IMR-90 (cell line): ENCODE measurements around the gene CYSLTR2. TPM values are rescaled to one million over a fixed set of nuclear protein-coding genes. Genes with fewer than 3 reads are reported as not detected.

Source experiments
- ATAC-seq: fragments of 200-7000 bp; cut with Tn5 transposase; 2 replicates; pipeline ENCODE4 v1.9.1; 2020; ENCODE audit warnings: low read depth, mild to moderate bottlenecking, moderate library complexity
- BruUV-seq: library from RNA; stranded (reverse); fragments of 400-500 nt; replicated peaks from 2 replicates; lab custom pipeline; 2021; lab: Mats Ljungman, UMichigan
- CTCF ChIA-PET: fragments of 300-600 bp; formaldehyde crosslinking; extraction: SDS; loops from one replicate; lab custom pipeline; 2021; ENCODE audit warnings: antibody characterized with exemption; lab: Yijun Ruan, JAX
- POLR2A ChIA-PET: fragments of 300-600 bp; sonication (Branson Sonifier 250); formaldehyde crosslinking; loops from one replicate; lab custom pipeline; 2022; ENCODE audit warnings: antibody characterized with exemption; ENCODE audit not compliant: unreplicated experiment; lab: Charles Lee
- DNase-seq: peaks from one replicate; pipeline ENCODE4 v3.0.0; 2013
- H2AFZ ChIP-seq: replicated peaks from 2 replicates; pipeline ENCODE3; 2013; ENCODE audit warnings: low read length, mild to moderate bottlenecking; ENCODE audit not compliant: poor library complexity
- H2AK5ac ChIP-seq: 2 replicates; pipeline ENCODE4 v1.6.1; 2013; ENCODE audit warnings: low read depth, low read length, inconsistent platforms
- H2AK9ac ChIP-seq: replicated peaks from 2 replicates; pipeline ENCODE3; 2013; ENCODE audit warnings: mild to moderate bottlenecking, low read depth, low read length, moderate library complexity; ENCODE audit not compliant: poor library complexity
- H2BK120ac ChIP-seq: 2 replicates; pipeline ENCODE4 v1.6.1; 2013; ENCODE audit warnings: low read depth, low read length, inconsistent platforms
- H2BK15ac ChIP-seq: 3 replicates; pipeline ENCODE4 v1.6.1; 2013; ENCODE audit warnings: low read depth, low read length, inconsistent platforms
- H2BK20ac ChIP-seq: 2 replicates; pipeline ENCODE4 v1.6.1; 2013; ENCODE audit warnings: low read depth, mild to moderate bottlenecking, inconsistent platforms, low read length, moderate library complexity
- H2BK5ac ChIP-seq: 2 replicates; pipeline ENCODE4 v1.6.1; 2013; ENCODE audit warnings: mild to moderate bottlenecking, low read depth, low read length, inconsistent platforms; ENCODE audit not compliant: poor library complexity, severe bottlenecking
- H3K14ac ChIP-seq: replicated peaks from 2 replicates; pipeline ENCODE4 v1.6.1; 2013; ENCODE audit warnings: low read depth, low read length, inconsistent platforms
- H3K18ac ChIP-seq: 2 replicates; pipeline ENCODE4 v1.6.1; 2013; ENCODE audit warnings: low read depth, low read length, control low read depth
- H3K23ac ChIP-seq: 2 replicates; pipeline ENCODE4 v1.6.1; 2013; ENCODE audit warnings: low read depth, low read length, inconsistent platforms
- H3K27ac ChIP-seq: 2 replicates; pipeline ENCODE4 v1.5.1; 2013; ENCODE audit warnings: mild to moderate bottlenecking, control low read depth, low read length; ENCODE audit not compliant: insufficient read depth
- H3K27me3 ChIP-seq: 2 replicates; pipeline ENCODE4 v1.6.1; 2013; ENCODE audit warnings: low read length; ENCODE audit not compliant: control insufficient read depth, insufficient read depth
- H3K36me3 ChIP-seq: 2 replicates; pipeline ENCODE4 v1.6.1; 2013; ENCODE audit warnings: low read length, mixed read lengths; ENCODE audit not compliant: control insufficient read depth, insufficient read depth
- H3K4ac ChIP-seq: 2 replicates; pipeline ENCODE4 v1.6.1; 2013; ENCODE audit warnings: low read depth, low read length, inconsistent platforms
- H3K4me1 ChIP-seq: 2 replicates; pipeline ENCODE4 v1.6.1; 2013; ENCODE audit warnings: low read length, mixed read lengths; ENCODE audit not compliant: control insufficient read depth, insufficient read depth
- H3K4me2 ChIP-seq: 2 replicates; pipeline ENCODE4 v1.6.1; 2013; ENCODE audit warnings: low read depth, mild to moderate bottlenecking, control low read depth, low read length, moderate library complexity
- H3K4me3 ChIP-seq: 2 replicates; pipeline ENCODE4 v1.5.1; 2013; ENCODE audit warnings: low read depth, mild to moderate bottlenecking, control low read depth, low read length, moderate library complexity; ENCODE audit not compliant: insufficient read depth
- H3K56ac ChIP-seq: 2 replicates; pipeline ENCODE4 v1.6.1; 2013; ENCODE audit warnings: low read length, inconsistent platforms; ENCODE audit not compliant: insufficient read depth; ENCODE audit errors: extremely low read depth
- H3K79me1 ChIP-seq, 2 experiments: 2 replicates each; pipeline ENCODE4 v1.6.1; 2013; ENCODE audit warnings: low read length in 2 of 2, inconsistent platforms in 1 of 2, low read depth in 1 of 2
- H3K9ac ChIP-seq: 2 replicates; pipeline ENCODE4 v1.6.1; 2013; ENCODE audit warnings: low read depth, low read length, control low read depth
- H3K9me1 ChIP-seq: 2 replicates; pipeline ENCODE4 v1.6.1; 2013; ENCODE audit warnings: low read length, inconsistent platforms; ENCODE audit not compliant: insufficient read depth
- H3K9me3 ChIP-seq: 2 replicates; pipeline ENCODE4 v1.6.1; 2013; ENCODE audit warnings: low read length; ENCODE audit not compliant: control insufficient read depth, insufficient read depth
- H4K20me1 ChIP-seq: 2 replicates; pipeline ENCODE4 v1.6.1; 2013; ENCODE audit warnings: low read length, inconsistent platforms; ENCODE audit not compliant: insufficient read depth
- H4K5ac ChIP-seq: 2 replicates; pipeline ENCODE4 v1.6.1; 2013; ENCODE audit warnings: mild to moderate bottlenecking, low read depth, low read length, control low read depth
- H4K8ac ChIP-seq, 2 experiments: 2 replicates each; pipeline ENCODE4 v1.6.1; 2013; ENCODE audit warnings: low read depth in 2 of 2, low read length in 2 of 2, control low read depth in 1 of 2, inconsistent platforms in 1 of 2
- H4K91ac ChIP-seq: 2 replicates; pipeline ENCODE4 v1.6.1; 2013; ENCODE audit warnings: low read depth, low read length, inconsistent platforms; ENCODE audit not compliant: insufficient read depth
- BHLHE40 ChIP-seq: fragments of 150-350 bp; IDR thresholded peaks from 2 replicates; pipeline ENCODE4 v1.6.1; 2016; ENCODE audit warnings: mild to moderate bottlenecking, low read depth, low read length
- CHD1 ChIP-seq: IDR thresholded peaks from 2 replicates; pipeline ENCODE4 v1.6.1; 2012; ENCODE audit warnings: low read depth, low read length, improper control_type of control experiment
- CTCF ChIP-seq: conservative IDR thresholded peaks from 2 replicates; pipeline ENCODE4 v1.5.1; 2012; ENCODE audit warnings: mild to moderate bottlenecking, low read depth, low read length, improper control_type of control experiment
- MAZ ChIP-seq: IDR thresholded peaks from 2 replicates; pipeline ENCODE4 v1.6.1; 2012; ENCODE audit warnings: low read depth, mild to moderate bottlenecking, low read length, improper control_type of control experiment, moderate library complexity, borderline replicate concordance
- NFE2L2 ChIP-seq: fragments of 150-350 bp; IDR thresholded peaks from 2 replicates; pipeline ENCODE4 v1.6.1; 2016; ENCODE audit warnings: low read depth, mild to moderate bottlenecking, low read length
- RAD21 ChIP-seq: IDR thresholded peaks from 2 replicates; pipeline ENCODE4 v1.6.1; 2012; ENCODE audit warnings: low read length, improper control_type of control experiment
- RCOR1 ChIP-seq: IDR thresholded peaks from 2 replicates; pipeline ENCODE4 v1.6.1; 2012; ENCODE audit warnings: mild to moderate bottlenecking, low read length, improper control_type of control experiment; ENCODE audit not compliant: insufficient replicate concordance
- RFX5 ChIP-seq: IDR thresholded peaks from 2 replicates; pipeline ENCODE4 v1.8.0; 2012; ENCODE audit warnings: low read depth, mild to moderate bottlenecking, low read length, moderate library complexity
- SMC3 ChIP-seq: fragments of 150-350 bp; IDR thresholded peaks from 2 replicates; pipeline ENCODE4 v1.6.1; 2016; ENCODE audit warnings: low read depth, mild to moderate bottlenecking, antibody characterized with exemption, low read length, moderate library complexity
- WGBS, 2 experiments: methylation state at CpG; one replicate each; pipeline versions ENCODE4 v1.1.5 to v1.1.7; 2013; ENCODE audit warnings: missing lambda C conversion rate in 2 of 2; ENCODE audit not compliant: insufficient read length in 1 of 2; ENCODE audit errors: extremely low coverage in 2 of 2; 5-methylcytosine and 5-hydroxymethylcytosine counted together
- dilution Hi-C: fragments of 300-500 bp; cut with HindIII; formaldehyde crosslinking; loops from one replicate; pipeline ENCODE4 v1.14.3; 2018; ENCODE audit warnings: low sequenced_read_pairs; ENCODE audit not compliant: unreplicated experiment
- in situ Hi-C: fragments of 300-500 bp; cut with MboI; formaldehyde crosslinking; loops from 3 replicates; pipeline ENCODE4 v1.14.3; 2019; ENCODE audit warnings: low sequenced_read_pairs, inconsistent platforms, mixed read lengths
- intact Hi-C: fragments of 100-400 bp; cut with micrococcal nuclease; formaldehyde crosslinking; loops from 2 replicates; pipeline ENCODE4 v1.10.0; 2022
- polyA plus RNA-seq, 3 experiments: library from polyadenylated mRNA; depleted of rRNA; stranded (reverse); fragments of >200 nt; gene quantifications; 2 replicates each; pipeline ENCODE4 v1.2.3, GENCODE V29; 2012; ENCODE audit warnings: low replicate concordance in 1 of 3
- total RNA-seq: library from RNA; depleted of rRNA; stranded (reverse); fragments of >200 nt; gene quantifications from 2 replicates; pipeline ENCODE4 v1.2.3, GENCODE V29; 2012
- TF ChIP-seq, protein P1 (sequence below): fragments of 150-350 bp; IDR thresholded peaks from 2 replicates; pipeline ENCODE4 v1.6.1; 2016; ENCODE audit warnings: low read depth, mild to moderate bottlenecking, low read length, moderate library complexity, borderline replicate concordance

The CYSLTR2 gene
- total and polyA plus RNA-seq, 2 of the 4 experiments (the other 2 are of a cell fraction), result not detected

- BruUV-seq, result no TSS peak
- Histone ChIP-seq H3K27ac (no peak overlapping the region), H3K18ac (no peak overlapping the region), H3K9me1 (no peaks in the 10 kb centered on the region; the same call in 1 of the 2 replicates), H3K27me3 (peaks cover 19% of the 10 kb centered on the region), H3K79me1 (no peaks in the 10 kb centered on the region), H4K91ac (no peak overlapping the region), H4K20me1 (no peaks in the 10 kb centered on the region), H3K36me3 (no peaks in the 10 kb centered on the region), H3K14ac (no peak overlapping the region), H2AK5ac (no peak overlapping the region), H2AFZ (no peak overlapping the region), H3K4ac (no peak overlapping the region), H3K4me3 (no peak overlapping the region), H4K8ac (no peak overlapping the region), H2BK5ac (no peak overlapping the region), H3K9ac (no peak overlapping the region), H3K4me2 (no peak overlapping the region), H2BK20ac (no peak overlapping the region), H3K56ac (no peak overlapping the region), H3K9me3 (no peaks in the 10 kb centered on the region), H2AK9ac (no peak overlapping the region), H2BK15ac (no peak overlapping the region), H2BK120ac (no peak overlapping the region), H4K5ac (no peak overlapping the region), H3K23ac (no peak overlapping the region), H3K4me1 (no peaks in the 10 kb centered on the region)
- no CpG with 5 or more reads among the region's 1 CpG for WGBS, 2 experiments
- POLR2A ChIA-PET, result no interaction called here
- intact Hi-C loops (no loop called here), dilution Hi-C loops (no loop called here), in situ Hi-C loops (no loop called here)
- TF ChIP-seq BHLHE40, result no peak
- TF ChIP-seq, protein P1, sequence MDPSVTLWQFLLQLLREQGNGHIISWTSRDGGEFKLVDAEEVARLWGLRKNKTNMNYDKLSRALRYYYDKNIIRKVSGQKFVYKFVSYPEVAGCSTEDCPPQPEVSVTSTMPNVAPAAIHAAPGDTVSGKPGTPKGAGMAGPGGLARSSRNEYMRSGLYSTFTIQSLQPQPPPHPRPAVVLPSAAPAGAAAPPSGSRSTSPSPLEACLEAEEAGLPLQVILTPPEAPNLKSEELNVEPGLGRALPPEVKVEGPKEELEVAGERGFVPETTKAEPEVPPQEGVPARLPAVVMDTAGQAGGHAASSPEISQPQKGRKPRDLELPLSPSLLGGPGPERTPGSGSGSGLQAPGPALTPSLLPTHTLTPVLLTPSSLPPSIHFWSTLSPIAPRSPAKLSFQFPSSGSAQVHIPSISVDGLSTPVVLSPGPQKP, result no peak
- TF ChIP-seq MAZ, result no peak
- no peak for TF ChIP-seq CHD1
- TF ChIP-seq NFE2L2, result no peak
- TF ChIP-seq CTCF, result no peak
- TF ChIP-seq RFX5, result no peak
- no peak for TF ChIP-seq RCOR1
- TF ChIP-seq RAD21, result no peak
- no peak for TF ChIP-seq SMC3
- ATAC-seq, result no peak
- CTCF ChIA-PET, result no interaction called here
- no peak for DNase-seq
Measured at GRCh38 chr13:48681905-48682304, 28.2 kb downstream of the CYSLTR2 start.
